GM18858 (cell line): ENCODE results near the gene HDX.
"Not testable (repeated sequence)": the region's sequence is repeated elsewhere in the genome, so short reads cannot be mapped to it uniquely, and the experiment has no call there.

Experiments
- ATAC-seq: cut with Tn5 transposase; IDR thresholded peaks from one replicate; pipeline ENCODE4 v1.9.1; 2021; ENCODE audit not compliant: unreplicated experiment

HDX gene

DNA sequence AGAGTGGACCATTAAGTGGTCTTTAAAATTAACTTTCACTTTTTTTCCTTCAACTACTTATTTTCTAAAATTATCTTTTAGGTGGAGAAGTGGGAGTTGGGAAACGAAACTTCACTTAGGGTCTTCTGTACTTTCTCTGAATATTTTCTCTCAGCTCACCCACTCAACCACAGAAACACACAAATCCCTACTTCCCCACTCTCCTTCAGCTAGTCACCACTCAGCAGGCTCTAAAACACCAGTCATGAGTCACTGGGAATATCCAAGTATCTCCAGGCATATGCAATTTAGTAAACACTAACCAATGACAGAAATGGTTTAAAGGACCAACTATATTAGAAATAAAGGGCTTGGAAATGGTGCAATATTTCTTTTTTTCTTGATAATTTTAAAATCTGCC lies 161.3 kb downstream of the HDX start:
- no peak for ATAC-seq

DNA sequence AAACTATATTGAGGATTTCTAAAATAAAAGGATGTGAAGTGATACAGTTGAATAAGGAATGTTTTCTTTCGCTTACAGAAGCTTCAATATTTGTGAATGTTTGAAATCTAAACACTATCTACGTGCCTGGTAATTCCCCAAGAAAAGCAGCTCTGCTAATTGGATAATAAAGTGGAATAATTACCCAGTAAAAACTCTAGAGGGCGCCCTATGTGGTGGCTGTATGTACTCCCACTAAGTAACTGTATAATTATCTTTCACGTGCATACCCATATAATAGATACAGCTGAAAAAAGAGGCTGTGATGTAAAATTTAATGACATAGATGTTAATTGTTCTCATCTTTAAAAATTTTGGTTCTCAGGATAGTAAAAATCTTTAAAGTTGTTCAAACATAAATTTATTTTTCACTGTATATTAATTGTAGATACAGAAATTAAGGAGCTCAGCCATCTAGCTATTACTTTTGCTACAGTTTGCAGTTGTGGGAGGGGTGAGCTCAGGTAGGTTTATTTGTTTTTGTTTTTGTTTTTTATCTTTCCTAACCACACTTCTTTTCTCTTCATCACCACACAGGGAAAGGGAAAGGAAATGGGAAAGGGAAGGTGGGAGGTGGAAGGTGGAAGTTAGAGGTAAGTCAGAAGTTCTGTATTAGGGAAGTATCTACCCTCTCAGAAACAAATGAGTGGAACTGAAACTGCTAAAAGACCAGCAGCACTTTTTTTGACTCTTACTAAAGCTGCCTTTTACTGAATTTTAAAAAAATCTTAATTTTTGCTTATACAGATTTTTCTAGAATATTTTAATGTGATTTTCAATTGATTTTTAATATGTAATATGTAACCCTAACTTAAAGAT lies 162.5 kb downstream of the HDX start:
- ATAC-seq, result peak; percentile 68

- no peak for ATAC-seq
These were observed 165.6 kb downstream of the HDX start for GRCh38 chrX:84336646-84337045.

DNA sequence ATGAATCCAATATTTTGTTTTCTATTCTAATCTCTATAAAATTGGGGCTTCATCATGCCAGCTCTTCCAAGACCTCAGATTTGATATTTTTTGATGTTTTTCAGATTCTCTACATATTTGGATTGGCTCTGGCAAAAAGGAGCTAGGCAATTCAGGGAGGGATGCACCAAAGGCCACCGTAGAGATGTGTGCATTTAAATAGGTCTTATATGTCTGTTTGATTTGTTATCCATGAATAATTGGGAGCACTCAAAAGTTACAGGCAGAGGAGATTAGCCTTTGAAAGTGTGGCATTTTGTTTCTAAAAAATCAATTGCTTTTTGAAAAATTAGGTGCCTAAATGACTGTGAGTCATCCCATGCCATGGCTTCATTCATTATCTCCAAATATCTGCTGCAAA lies 167.1 kb downstream of the HDX start:
- no peak for ATAC-seq

GRCh38 chrX:84322083-84322827 lies 180.0 kb downstream of the HDX start:
- no peak for ATAC-seq

DNA sequence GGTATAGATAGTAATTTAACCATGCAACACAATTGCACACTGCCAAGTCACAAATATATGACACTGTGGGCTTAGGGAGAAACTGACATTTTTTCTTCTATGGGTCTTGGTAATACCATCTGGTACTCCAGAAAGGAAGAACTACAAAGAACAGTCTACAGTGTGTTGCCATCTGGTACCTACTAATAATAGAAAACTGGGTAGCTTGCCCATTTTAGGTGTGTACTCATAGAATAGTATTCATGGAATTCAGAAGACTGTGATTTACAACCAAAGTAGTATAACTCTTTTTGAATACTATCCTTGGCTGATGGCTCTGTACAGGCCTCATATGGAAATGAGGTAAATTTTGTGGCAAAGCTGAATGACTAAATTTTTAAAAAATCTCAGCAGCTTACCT lies 181.6 kb downstream of the HDX start:
- no peak for ATAC-seq

DNA sequence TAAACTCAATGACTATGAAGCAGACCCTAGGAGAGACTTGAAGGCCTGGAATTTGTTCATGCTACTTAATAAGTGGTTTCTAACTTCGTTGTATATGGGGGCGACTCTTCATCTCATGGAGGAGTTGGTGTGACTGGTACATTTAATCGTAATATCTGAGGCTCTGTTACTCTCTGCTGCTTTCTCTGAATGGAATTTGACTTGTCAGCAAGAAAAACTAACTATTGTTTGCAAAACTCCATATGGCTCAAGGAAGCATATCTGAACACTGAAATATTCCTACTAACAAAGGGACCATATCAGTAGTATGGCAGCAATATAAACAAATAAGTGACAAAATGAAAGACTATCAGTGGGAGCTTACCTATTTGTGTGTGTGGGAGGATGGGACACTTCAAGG lies 182.2 kb downstream of the HDX start:
- ATAC-seq, result no peak

GRCh38 chrX:84318661-84319060 lies 183.6 kb downstream of the HDX start:
- ATAC-seq, result no peak

DNA sequence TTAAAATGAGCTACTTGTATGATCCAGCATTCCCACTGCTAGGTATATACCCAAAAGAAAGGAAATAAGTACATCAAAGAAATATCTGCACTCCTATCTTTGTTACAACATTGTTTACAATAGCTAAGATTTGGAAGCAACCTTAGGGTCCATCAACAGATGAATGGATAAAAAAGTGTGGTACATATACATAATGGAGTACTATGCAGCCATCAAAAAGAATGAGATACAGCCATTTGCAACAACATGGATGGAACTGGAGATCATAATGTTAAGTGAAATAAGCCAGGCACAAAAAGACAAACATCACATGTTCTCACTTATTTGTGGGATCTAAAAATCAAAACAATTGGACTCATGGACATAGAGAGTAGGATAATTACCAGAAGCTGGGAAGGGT lies 186.3 kb downstream of the HDX start:
- not testable (repeated sequence) for ATAC-seq
